ENCODE data around the gene ZSWIM9. TPM values are rescaled to one million over a fixed set of nuclear protein-coding genes. Genes with fewer than 3 reads are reported as not detected.
"Not testable (repeated sequence)": the region's sequence is repeated elsewhere in the genome, so short reads cannot be mapped to it uniquely, and the experiment has no call there.

ZSWIM9 gene
- total RNA-seq, 2 donors from 2014 or later: 6.2 to 16.8 TPM

GRCh38 chr19:48206397-48207093 lies 36.1 kb downstream of the ZSWIM9 start:
- H3K27me3 Mint-ChIP-seq: no peaks in the 10 kb centered on the region
- no peaks in the 10 kb centered on the region for H3K9me3 Mint-ChIP-seq
- no peak for ATAC-seq
- peak overlapping the region; percentile 39 for H3K4me3 Mint-ChIP-seq
- peaks cover 11 to 15% of the 10 kb centered on the region in 2 donors for H3K4me1 Mint-ChIP-seq (ENCODE audit: low read depth in 2 of 2)
- peak overlapping the region in 1 of 2 donors; percentile 58 for H3K27ac Mint-ChIP-seq
- no peak for DNase-seq (ENCODE audit: low spot score)
- peaks cover 6% of the 10 kb centered on the region for H3K36me3 Mint-ChIP-seq

- H3K4me1 Mint-ChIP-seq (ENCODE audit: low read depth in 2 of 2): peaks cover 15 to 22% of the 10 kb centered on the region in 2 donors
- H3K27ac Mint-ChIP-seq: peak overlapping the region in 1 of 2 donors; percentile 78
- no peaks in the 10 kb centered on the region for H3K9me3 Mint-ChIP-seq
- H3K27me3 Mint-ChIP-seq: no peaks in the 10 kb centered on the region
- no peak overlapping the region for H3K4me3 Mint-ChIP-seq
- H3K36me3 Mint-ChIP-seq: peaks cover 23% of the 10 kb centered on the region
- ATAC-seq (no peak), DNase-seq (ENCODE audit: low spot score) (no peak)
Observed at GRCh38 chr19:48210005-48210404, 39.5 kb downstream of the ZSWIM9 start.

- Mint-ChIP-seq H3K27me3 (no peaks in the 10 kb centered on the region), H3K36me3 (peaks cover 30% of the 10 kb centered on the region), H3K27ac (no peak overlapping the region), H3K4me3 (no peak overlapping the region), H3K9me3 (no peaks in the 10 kb centered on the region), H3K4me1 (ENCODE audit: low read depth in 2 of 2) (peaks cover 12 to 15% of the 10 kb centered on the region in 2 donors)
- DNase-seq (ENCODE audit: low spot score): no peak
- ATAC-seq: no peak
Observed at GRCh38 chr19:48213959-48214358, 43.5 kb downstream of the ZSWIM9 start.

GRCh38 chr19:48216933-48217332 lies 46.5 kb downstream of the ZSWIM9 start:
- Mint-ChIP-seq H3K4me1 (ENCODE audit: low read depth in 2 of 2) (peaks cover 6 to 11% of the 10 kb centered on the region in 2 donors), H3K9me3 (no peaks in the 10 kb centered on the region), H3K36me3 (peaks cover 30% of the 10 kb centered on the region), H3K27ac (no peak overlapping the region), H3K4me3 (no peak overlapping the region), H3K27me3 (no peaks in the 10 kb centered on the region)
- ATAC-seq: no peak
- no peak for DNase-seq (ENCODE audit: low spot score)

- Mint-ChIP-seq H3K36me3 (peaks cover 21% of the 10 kb centered on the region), H3K27me3 (no peaks in the 10 kb centered on the region), H3K4me1 (ENCODE audit: low read depth in 2 of 2) (peaks cover 2 to 4% of the 10 kb centered on the region in 2 donors), H3K9me3 (no peaks in the 10 kb centered on the region), H3K27ac (peak overlapping the region in 1 of 2 donors; percentile 25), H3K4me3 (no peak overlapping the region)
- DNase-seq (ENCODE audit: low spot score): no peak
- ATAC-seq: no peak
Observed at GRCh38 chr19:48218997-48219396, 48.5 kb downstream of the ZSWIM9 start.

- not testable (repeated sequence) for H3K9me3 Mint-ChIP-seq; ATAC-seq; H3K27me3 Mint-ChIP-seq; DNase-seq (ENCODE audit: low spot score); H3K4me3 Mint-ChIP-seq; H3K4me1 Mint-ChIP-seq (ENCODE audit: low read depth in 2 of 2); H3K27ac Mint-ChIP-seq
- peaks cover 13% of the 10 kb centered on the region for H3K36me3 Mint-ChIP-seq
Observed at GRCh38 chr19:48220784-48221183, 50.3 kb downstream of the ZSWIM9 start.

GRCh38 chr19:48221628-48222027 lies 51.1 kb downstream of the ZSWIM9 start:
- Mint-ChIP-seq H3K36me3 (peaks cover 9% of the 10 kb centered on the region), H3K9me3 (no peaks in the 10 kb centered on the region), H3K4me1 (ENCODE audit: low read depth in 2 of 2) (peaks cover 0 to 5% of the 10 kb centered on the region in 2 donors), H3K27me3 (no peaks in the 10 kb centered on the region), H3K4me3 (no peak overlapping the region), H3K27ac (no peak overlapping the region)
- DNase-seq (ENCODE audit: low spot score) (no peak), ATAC-seq (no peak)

GRCh38 chr19:48230555-48231129 lies 60.2 kb downstream of the ZSWIM9 start:
- peaks cover 16 to 22% of the 10 kb centered on the region in 2 donors for H3K4me1 Mint-ChIP-seq (ENCODE audit: low read depth in 2 of 2)
- peak; percentile 52 to 72 for ATAC-seq
- H3K27me3 Mint-ChIP-seq: no peaks in the 10 kb centered on the region
- DNase-seq (ENCODE audit: low spot score): no peak
- peaks cover 66% of the 10 kb centered on the region for H3K36me3 Mint-ChIP-seq
- peak overlapping the region; percentile 34 to 39 for H3K27ac Mint-ChIP-seq
- H3K9me3 Mint-ChIP-seq: no peaks in the 10 kb centered on the region
- H3K4me3 Mint-ChIP-seq: no peak overlapping the region

GRCh38 chr19:48237057-48237456 lies 66.6 kb downstream of the ZSWIM9 start:
- no peak overlapping the region for H3K27ac Mint-ChIP-seq
- ATAC-seq (no peak), DNase-seq (ENCODE audit: low spot score) (no peak)
- H3K27me3 Mint-ChIP-seq: no peaks in the 10 kb centered on the region
- no peaks in the 10 kb centered on the region for H3K9me3 Mint-ChIP-seq
- peaks cover 56% of the 10 kb centered on the region for H3K36me3 Mint-ChIP-seq
- no peak overlapping the region for H3K4me3 Mint-ChIP-seq
- peaks cover 21 to 22% of the 10 kb centered on the region in 2 donors for H3K4me1 Mint-ChIP-seq (ENCODE audit: low read depth in 2 of 2)

GRCh38 chr19:48239120-48239519 lies 68.6 kb downstream of the ZSWIM9 start:
- ATAC-seq (no peak), DNase-seq (ENCODE audit: low spot score) (no peak)
- Mint-ChIP-seq H3K4me3 (no peak overlapping the region), H3K36me3 (peaks cover 39% of the 10 kb centered on the region), H3K4me1 (ENCODE audit: low read depth in 2 of 2) (peaks cover 19 to 21% of the 10 kb centered on the region in 2 donors), H3K27me3 (no peaks in the 10 kb centered on the region), H3K9me3 (no peaks in the 10 kb centered on the region), H3K27ac (no peak overlapping the region)

- H3K36me3 Mint-ChIP-seq: peaks cover 39% of the 10 kb centered on the region
- no peak for DNase-seq (ENCODE audit: low spot score)
- no peak for ATAC-seq
- H3K4me3 Mint-ChIP-seq: no peak overlapping the region
- H3K9me3 Mint-ChIP-seq: no peaks in the 10 kb centered on the region
- peak overlapping the region; percentile 52 to 61 for H3K27ac Mint-ChIP-seq
- H3K27me3 Mint-ChIP-seq: no peaks in the 10 kb centered on the region
- H3K4me1 Mint-ChIP-seq (ENCODE audit: low read depth in 2 of 2): peaks cover 24 to 27% of the 10 kb centered on the region in 2 donors
Observed at GRCh38 chr19:48239582-48240141, 69.2 kb downstream of the ZSWIM9 start.

GRCh38 chr19:48241771-48242170 lies 71.3 kb downstream of the ZSWIM9 start:
- H3K4me1 Mint-ChIP-seq (ENCODE audit: low read depth in 2 of 2): peaks cover 33 to 36% of the 10 kb centered on the region in 2 donors

GRCh38 chr19:48244281-48244680 lies 73.8 kb downstream of the ZSWIM9 start:
- peak; percentile 65 for DNase-seq (ENCODE audit: low spot score)
- H3K4me3 Mint-ChIP-seq: peak overlapping the region; percentile 80
- peaks cover 29 to 36% of the 10 kb centered on the region in 2 donors for H3K4me1 Mint-ChIP-seq (ENCODE audit: low read depth in 2 of 2)
- H3K27me3 Mint-ChIP-seq: no peaks in the 10 kb centered on the region
- peaks cover 39% of the 10 kb centered on the region for H3K36me3 Mint-ChIP-seq
- peak overlapping the region; percentile 80 to 96 for H3K27ac Mint-ChIP-seq
- H3K9me3 Mint-ChIP-seq: no peaks in the 10 kb centered on the region
- peak; percentile 78 to 90 for ATAC-seq

More at GRCh38 chr19:48241771-48242170, 71.3 kb downstream of the ZSWIM9 start:
- H3K9me3 Mint-ChIP-seq; H3K27me3 Mint-ChIP-seq; DNase-seq (ENCODE audit: low spot score); H3K4me3 Mint-ChIP-seq; ATAC-seq: not testable (repeated sequence)
- Mint-ChIP-seq H3K27ac (peak overlapping the region; percentile 51 to 66), H3K36me3 (peaks cover 39% of the 10 kb centered on the region)

GRCh38 chr19:48246101-48246500 lies 75.6 kb downstream of the ZSWIM9 start:
- Mint-ChIP-seq H3K4me3 (peak overlapping the region; percentile 21), H3K36me3 (peaks cover 24% of the 10 kb centered on the region), H3K27me3 (no peaks in the 10 kb centered on the region), H3K27ac (peak overlapping the region; percentile 52 to 84), H3K9me3 (no peaks in the 10 kb centered on the region), H3K4me1 (ENCODE audit: low read depth in 2 of 2) (peaks cover 40 to 45% of the 10 kb centered on the region in 2 donors)
- ATAC-seq (no peak), DNase-seq (ENCODE audit: low spot score) (no peak)
